Vein endothelial cell (primary cell): ENCODE measurements around the gene HMGCLL1. TPM values are rescaled to one million over a fixed set of nuclear protein-coding genes. Genes with fewer than 3 reads are reported as not detected.

ENCODE experiments used
- total RNA-seq: library from RNA; depleted of rRNA; stranded (reverse); fragments of >200 nt; gene quantifications from 2 replicates; pipeline ENCODE4 v1.2.3, GENCODE V29; 2012

Gene HMGCLL1
- not detected in 2 replicates for total RNA-seq

DNA sequence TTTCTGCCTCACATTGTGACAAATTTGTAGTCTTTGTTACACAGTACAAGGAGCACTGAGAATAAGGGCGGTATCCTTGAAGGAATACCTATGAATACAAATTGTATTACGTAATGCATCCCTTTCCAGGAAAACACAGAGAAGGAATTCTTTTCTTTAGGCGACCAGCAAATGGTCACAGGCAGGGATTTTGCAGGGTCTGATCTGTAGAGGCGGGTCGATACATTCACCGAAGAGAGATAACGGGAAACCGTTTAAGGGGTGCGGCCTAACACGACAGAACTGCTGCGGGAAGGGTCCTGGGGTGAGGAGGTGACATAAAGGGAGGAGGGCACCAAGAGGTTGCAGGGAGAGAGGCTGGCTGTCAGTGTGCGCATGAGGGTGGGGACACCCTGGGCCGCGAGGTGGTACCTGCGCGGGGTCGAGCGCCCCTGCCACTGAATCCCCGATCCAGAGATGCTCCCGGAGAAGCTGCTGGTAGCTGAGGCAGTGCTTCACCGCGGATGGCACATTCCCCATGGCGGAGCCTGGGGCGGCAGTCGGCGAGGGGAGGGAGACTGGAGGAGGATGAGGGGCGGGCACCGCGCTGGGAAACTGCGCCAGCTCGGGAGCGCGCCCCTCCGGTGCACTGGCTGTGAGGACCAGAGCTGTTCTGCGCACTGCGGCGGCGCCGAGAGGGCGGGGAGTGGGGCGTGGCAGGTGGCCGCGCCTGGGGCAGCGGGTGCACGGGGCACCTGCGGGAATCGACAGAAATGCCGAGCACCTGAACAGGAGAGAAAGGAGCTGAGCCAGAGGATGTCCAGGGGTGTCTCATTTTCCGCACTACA, at the start of gene HMGCLL1:
HMGCLL1 (minus strand) TSS at position 656 of the 827 bp plus-strand sequence; CDS start at position 519, 137 bp downstream.

